Choroid plexus epithelial cell (primary cell): Measurements from ENCODE around the gene ERP44.

Experiments used
- DNase-seq: peaks from one replicate; pipeline ENCODE4 v3.0.0-alpha.2; 2010; ENCODE audit warnings: low read depth
- H3K4me3 ChIP-seq: 2 replicates; pipeline ENCODE4 v1.5.1; 2011; ENCODE audit warnings: low read depth, mild to moderate bottlenecking, control low read depth, low read length, moderate library complexity
- TF ChIP-seq, protein P1 (sequence below): conservative IDR thresholded peaks from 2 replicates; pipeline ENCODE4 v1.5.1; 2011; ENCODE audit warnings: low read depth, mild to moderate bottlenecking, control low read depth, inconsistent platforms, low read length, moderate library complexity

Gene ERP44

DNA sequence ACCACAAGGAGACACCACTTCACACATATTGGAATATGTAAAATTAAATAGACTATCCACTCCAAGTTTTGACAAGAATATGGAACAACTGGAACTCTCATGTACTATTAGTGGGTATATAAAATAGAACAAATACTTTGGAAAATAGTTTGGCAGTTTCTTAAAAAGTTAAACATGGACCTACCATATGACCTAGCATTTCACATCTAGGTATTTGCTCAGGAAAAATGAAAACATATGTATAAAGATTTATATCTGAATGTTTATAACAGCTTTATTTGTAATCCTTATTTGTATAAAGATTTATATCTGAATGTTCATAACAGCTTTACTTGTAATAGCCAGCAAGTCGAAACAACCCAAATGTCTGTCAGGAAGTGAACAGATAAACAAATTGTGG is 49.2 kb downstream of the ERP44 start:
- DNase-seq = no peak
- H3K4me3 ChIP-seq = no peak overlapping the region
- TF ChIP-seq, protein P1, sequence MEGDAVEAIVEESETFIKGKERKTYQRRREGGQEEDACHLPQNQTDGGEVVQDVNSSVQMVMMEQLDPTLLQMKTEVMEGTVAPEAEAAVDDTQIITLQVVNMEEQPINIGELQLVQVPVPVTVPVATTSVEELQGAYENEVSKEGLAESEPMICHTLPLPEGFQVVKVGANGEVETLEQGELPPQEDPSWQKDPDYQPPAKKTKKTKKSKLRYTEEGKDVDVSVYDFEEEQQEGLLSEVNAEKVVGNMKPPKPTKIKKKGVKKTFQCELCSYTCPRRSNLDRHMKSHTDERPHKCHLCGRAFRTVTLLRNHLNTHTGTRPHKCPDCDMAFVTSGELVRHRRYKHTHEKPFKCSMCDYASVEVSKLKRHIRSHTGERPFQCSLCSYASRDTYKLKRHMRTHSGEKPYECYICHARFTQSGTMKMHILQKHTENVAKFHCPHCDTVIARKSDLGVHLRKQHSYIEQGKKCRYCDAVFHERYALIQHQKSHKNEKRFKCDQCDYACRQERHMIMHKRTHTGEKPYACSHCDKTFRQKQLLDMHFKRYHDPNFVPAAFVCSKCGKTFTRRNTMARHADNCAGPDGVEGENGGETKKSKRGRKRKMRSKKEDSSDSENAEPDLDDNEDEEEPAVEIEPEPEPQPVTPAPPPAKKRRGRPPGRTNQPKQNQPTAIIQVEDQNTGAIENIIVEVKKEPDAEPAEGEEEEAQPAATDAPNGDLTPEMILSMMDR = no peak

GRCh38 chr9:100038472-100038871 is 60.3 kb downstream of the ERP44 start:
- H3K4me3 ChIP-seq = no peak overlapping the region
- TF ChIP-seq, protein P1 = no peak
- DNase-seq = no peak

DNA sequence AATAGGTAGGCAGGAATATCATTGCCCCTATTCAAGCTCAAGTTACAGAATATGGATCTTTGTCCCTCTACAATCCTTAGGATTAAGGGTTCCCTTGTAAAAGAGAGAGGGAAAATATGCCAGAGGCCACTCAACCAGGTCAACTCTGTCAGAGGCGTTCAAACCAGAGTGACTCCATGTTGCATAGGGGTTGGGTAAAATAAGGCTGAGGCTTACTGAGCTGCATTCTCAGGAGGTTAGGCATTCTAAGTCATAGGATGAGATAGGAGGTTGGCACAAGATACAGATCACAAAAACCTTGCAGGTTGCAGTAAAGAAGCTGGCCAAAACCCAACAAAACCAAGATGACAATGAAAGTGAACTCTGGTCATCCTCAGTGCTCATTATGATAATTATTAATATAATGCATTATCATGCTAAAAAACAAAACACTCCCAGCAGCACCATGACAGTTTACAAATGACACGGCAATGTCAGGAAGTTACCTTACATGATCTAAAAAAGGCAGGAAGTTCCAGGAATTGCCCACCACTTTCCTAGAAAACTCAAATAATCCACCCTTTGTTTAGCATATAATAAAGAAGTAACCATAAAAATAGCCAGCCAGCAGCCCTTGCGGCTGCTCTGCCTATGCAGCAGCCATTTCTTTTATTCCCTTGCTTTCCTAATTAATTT is 64.8 kb downstream of the ERP44 start:
- DNase-seq = no peak
- no peak overlapping the region for H3K4me3 ChIP-seq
- TF ChIP-seq, protein P1 = no peak

DNA sequence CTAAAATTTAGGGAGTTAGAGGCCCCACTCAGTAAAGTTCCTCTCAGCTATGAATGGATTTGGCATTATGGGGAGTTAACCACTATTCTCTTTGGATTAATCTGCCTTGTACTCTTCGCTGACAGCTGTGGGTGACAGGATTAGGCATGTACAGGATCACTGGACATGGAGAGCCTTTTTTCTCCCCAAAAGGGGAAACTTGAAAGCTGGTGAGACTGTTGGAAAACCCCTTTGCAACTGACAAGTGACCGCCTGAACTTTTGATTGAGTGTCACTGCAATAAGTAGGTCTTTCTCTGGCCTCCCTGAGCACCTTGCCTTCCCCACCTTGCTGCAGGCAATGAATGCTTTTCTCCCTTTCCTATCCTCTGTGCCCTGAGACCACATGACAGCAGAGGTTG is 68.3 kb downstream of the ERP44 start:
- no peak overlapping the region for H3K4me3 ChIP-seq
- TF ChIP-seq, protein P1 = no peak
- no peak for DNase-seq

- no peak overlapping the region for H3K4me3 ChIP-seq
- DNase-seq = no peak
- TF ChIP-seq, protein P1 = no peak
Observed at GRCh38 chr9:100029251-100029650, 69.5 kb downstream of the ERP44 start.

- H3K4me3 ChIP-seq = no peak overlapping the region
- TF ChIP-seq, protein P1 = peak; percentile 99
- peak; percentile 89 for DNase-seq
Observed at GRCh38 chr9:100028201-100028784, 70.5 kb downstream of the ERP44 start.

DNA sequence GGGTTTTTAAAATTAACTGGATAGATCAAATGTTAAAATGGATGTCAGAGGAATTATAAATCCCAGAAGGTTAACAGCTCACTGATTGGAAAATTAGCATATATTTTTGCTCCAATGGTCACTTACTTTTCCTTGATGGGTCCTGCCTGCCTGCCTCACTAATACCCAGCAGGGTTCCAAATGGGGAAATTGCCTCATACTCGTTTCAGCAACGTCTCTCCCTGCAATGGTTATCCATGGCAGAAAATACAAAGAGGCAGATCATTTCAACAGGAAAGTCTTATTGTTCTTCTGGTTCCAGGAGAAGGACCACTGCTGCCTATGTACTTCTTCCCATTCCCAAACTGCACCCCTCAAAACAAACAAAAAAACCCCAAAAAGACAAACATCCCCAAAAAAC is 71.3 kb downstream of the ERP44 start:
- peak; percentile 11 for DNase-seq
- no peak overlapping the region for H3K4me3 ChIP-seq
- TF ChIP-seq, protein P1 = no peak
